HEK293T (cell line): ENCODE data around the gene NXNL1.
"Not testable (repeated sequence)": the region's sequence is repeated elsewhere in the genome, so short reads cannot be mapped to it uniquely, and the experiment has no call there.

Experiments used
- FOXK2 ChIP-seq: fragments of 450-650 bp; IDR thresholded peaks from 2 replicates; pipeline ENCODE4 v1.6.1; 2016; ENCODE audit warnings: mild to moderate bottlenecking
- FOXM1 ChIP-seq: fragments of 450-650 bp; IDR thresholded peaks from 2 replicates; pipeline ENCODE4 v1.6.1; 2017; ENCODE audit warnings: mild to moderate bottlenecking, borderline replicate concordance
- HDGF ChIP-seq: fragments of 450-650 bp; IDR thresholded peaks from 2 replicates; pipeline ENCODE4 v1.6.1; 2017; ENCODE audit warnings: antibody characterized with exemption, borderline replicate concordance
- LEF1 ChIP-seq: fragments of 450-650 bp; IDR thresholded peaks from 2 replicates; pipeline ENCODE4 v1.6.1; 2017; ENCODE audit warnings: mild to moderate bottlenecking, borderline replicate concordance
- TARDBP ChIP-seq: fragments of 450-650 bp; IDR thresholded peaks from 2 replicates; pipeline ENCODE4 v1.6.1; 2016
- ZNF384 ChIP-seq: fragments of 450-650 bp; IDR thresholded peaks from 2 replicates; pipeline ENCODE4 v1.6.1; 2016

DNA sequence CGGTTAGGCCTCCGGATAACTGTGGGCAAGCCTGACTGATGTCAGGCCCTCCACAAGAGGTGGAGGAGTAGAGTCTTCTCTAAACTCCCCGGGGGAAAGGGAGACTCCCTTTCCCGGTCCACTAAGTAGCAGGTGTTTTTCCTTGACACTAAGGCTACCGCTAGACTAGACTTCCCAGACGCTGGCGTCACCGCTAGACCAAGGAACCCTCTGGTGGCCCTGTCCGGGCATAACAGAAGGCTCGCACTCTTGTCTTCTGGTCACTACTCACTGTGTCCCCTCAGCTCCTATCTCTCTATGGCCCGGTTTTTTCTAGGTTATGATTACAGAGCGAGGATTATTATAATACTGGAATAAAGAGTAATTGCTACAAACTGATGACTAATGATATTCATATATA lies 38.3 kb upstream of the NXNL1 start:
- not testable (repeated sequence) for TF ChIP-seq FOXK2, ZNF384, HDGF, LEF1, FOXM1, TARDBP
